RPMI8226 (cell line): ENCODE measurements around the gene CHST12.
A peak's percentile ranks its signal among the peaks of the same experiment; 100 is the strongest.
"Not testable (repeated sequence)": the region's sequence is repeated elsewhere in the genome, so short reads cannot be mapped to it uniquely, and the experiment has no call there.

Experiments used
- DNase-seq: peaks from one replicate; pipeline ENCODE4 v3.0.0-alpha.2; 2015

CHST12 gene

GRCh38 chr7:2405201-2405600 is 1.8 kb downstream of the CHST12 start:
- peak; percentile 55 for DNase-seq

- DNase-seq: peak; percentile 85
Measured at GRCh38 chr7:2405601-2406345, 2.4 kb downstream of the CHST12 start.

GRCh38 chr7:2409745-2410414 is 6.5 kb downstream of the CHST12 start:
- no peak for DNase-seq

GRCh38 chr7:2411049-2411448 is 7.6 kb downstream of the CHST12 start:
- no peak for DNase-seq

GRCh38 chr7:2411815-2412586 is 8.6 kb downstream of the CHST12 start:
- DNase-seq: no peak

- DNase-seq: no peak
Measured at GRCh38 chr7:2412587-2413201, 9.3 kb downstream of the CHST12 start.

- DNase-seq: no peak
Measured at GRCh38 chr7:2416063-2416462, 12.7 kb downstream of the CHST12 start.

GRCh38 chr7:2416650-2417049 is 13.2 kb downstream of the CHST12 start:
- DNase-seq: no peak

GRCh38 chr7:2417178-2417577 is 13.8 kb downstream of the CHST12 start:
- not testable (repeated sequence) for DNase-seq

GRCh38 chr7:2417981-2418481 is 14.6 kb downstream of the CHST12 start:
- no peak for DNase-seq

- no peak for DNase-seq
Measured at GRCh38 chr7:2420216-2420933, 17.0 kb downstream of the CHST12 start.

- DNase-seq: no peak
Measured at GRCh38 chr7:2421943-2422310, 18.5 kb downstream of the CHST12 start.

GRCh38 chr7:2425749-2426148 is 22.3 kb downstream of the CHST12 start:
- peak; percentile 80 for DNase-seq

- DNase-seq: no peak
Measured at GRCh38 chr7:2431260-2431867, 28.0 kb downstream of the CHST12 start.

- DNase-seq: no peak
Measured at GRCh38 chr7:2432910-2433712, 29.7 kb downstream of the CHST12 start.

GRCh38 chr7:2433713-2434550 is 30.5 kb downstream of the CHST12 start:
- no peak for DNase-seq

GRCh38 chr7:2435146-2435545 is 31.7 kb downstream of the CHST12 start:
- no peak for DNase-seq

- DNase-seq: no peak
Measured at GRCh38 chr7:2436341-2437104, 33.1 kb downstream of the CHST12 start.

- DNase-seq: no peak
Measured at GRCh38 chr7:2437136-2437535, 33.7 kb downstream of the CHST12 start.
